NCI-H524 treated with DMSO at 0.1 percent for 48 hours (cell line): Measurements from ENCODE around the gene LEF1.

Source experiments
- DNase-seq: peaks from one replicate; lab custom pipeline; 2025; lab: John Stamatoyannopoulos, UW

LEF1 gene

DNA sequence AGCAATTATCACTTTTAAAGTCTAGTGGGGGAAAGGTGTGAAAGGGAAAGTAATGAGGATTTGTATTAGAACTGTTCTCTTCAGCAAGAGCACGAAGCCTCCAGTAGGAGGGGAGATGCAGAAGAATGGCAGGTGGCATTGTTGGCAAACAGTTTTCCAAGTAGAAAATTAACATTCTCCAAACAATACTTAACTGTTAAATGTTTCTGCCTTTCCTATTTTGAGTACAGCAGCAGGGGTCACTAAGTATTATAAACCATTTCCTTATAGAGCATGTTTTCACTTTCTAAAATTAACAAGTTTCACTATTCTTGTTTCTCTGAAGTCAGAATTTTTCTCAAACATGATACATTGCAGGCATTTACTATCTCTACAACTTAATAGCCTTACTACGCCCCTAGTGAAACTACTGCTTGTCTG lies 58.7 kb downstream of the LEF1 start:
- DNase-seq, result no peak

DNA sequence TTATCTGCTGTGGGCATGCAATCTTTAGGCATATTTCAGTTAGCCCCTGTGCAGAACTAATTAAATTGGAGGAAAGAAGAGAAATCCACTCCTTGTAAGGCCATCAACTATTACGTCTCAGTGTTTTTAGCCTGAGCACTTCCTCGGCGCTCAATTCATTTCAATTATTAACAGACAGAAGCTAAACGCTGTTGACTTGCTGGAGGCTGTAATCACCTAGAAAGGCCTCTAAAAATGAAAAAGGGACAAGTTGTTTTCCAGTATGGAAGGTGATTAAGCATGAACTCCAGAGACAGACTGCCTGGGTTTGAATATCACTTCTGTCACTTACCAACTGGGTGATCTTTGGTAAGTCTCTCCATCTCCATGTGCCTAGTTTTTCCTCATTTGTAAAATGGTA lies 59.6 kb downstream of the LEF1 start:
- no peak for DNase-seq

DNA sequence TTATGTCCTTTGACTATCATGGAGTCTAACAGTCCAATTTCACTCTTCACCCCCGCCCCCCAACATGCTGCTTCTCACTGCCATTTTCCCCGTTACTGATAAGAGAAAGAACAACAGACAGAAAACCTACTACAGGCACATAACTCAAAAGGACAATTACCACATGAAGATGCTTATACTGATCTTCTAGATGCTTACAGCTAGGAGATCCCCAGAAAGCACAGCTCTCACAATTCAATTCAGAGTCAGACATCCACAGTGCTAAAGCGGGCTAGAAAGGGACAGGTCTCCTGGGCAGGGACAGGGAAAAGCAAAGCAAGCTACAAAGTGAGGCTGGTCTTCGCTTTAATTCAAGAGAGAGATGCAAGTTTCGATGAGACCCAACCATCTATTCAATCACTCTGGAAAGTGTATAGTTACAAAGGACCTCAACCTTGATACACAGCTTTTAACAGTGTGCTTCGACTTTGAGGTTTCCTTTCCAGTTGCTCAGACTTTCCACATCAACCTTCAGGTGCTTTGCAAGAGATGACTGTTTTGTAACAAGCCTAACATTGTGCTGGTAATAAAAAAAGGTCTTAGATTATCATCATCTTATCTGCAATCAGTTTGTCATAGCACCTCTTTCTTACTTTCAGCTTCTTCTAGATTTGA lies 60.9 kb downstream of the LEF1 start:
- no peak for DNase-seq

DNA sequence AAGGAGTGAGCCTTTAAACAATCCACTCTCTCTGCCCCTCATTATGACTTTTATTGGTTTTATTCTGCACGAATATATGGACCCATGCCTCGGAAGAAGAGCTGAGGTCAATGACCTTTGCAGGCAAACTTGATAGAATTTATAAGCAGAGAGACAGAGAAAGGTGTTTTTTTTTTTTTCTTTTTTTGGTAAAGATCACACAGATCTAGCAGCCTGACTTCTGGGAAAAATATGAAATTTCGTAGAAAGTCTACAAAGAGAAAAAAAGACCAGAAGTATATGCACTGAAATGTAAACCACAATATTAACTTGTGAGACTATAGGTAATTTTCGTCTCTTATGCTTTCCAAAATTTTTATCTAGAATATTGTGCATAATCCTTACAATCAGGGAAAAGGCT lies 61.6 kb downstream of the LEF1 start:
- no peak for DNase-seq

DNA sequence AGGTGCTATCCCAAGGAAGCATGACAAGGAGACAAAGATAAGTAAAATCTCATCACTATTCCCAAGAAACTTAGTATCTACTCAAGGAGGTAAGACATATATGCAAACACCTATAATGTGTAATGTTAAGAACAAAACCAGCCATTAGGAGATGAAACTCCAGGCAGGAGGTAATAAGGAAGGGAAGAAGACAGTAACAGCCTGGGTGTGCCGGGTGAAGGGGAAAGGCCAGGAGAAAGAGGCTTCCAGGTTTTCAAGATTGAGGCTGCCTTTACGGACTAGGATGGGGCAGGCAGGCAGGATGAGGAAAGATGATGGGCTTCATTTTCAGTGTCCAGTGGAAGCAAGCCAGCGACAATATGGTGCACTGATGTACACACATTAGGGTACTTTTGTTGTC lies 62.5 kb downstream of the LEF1 start:
- no peak for DNase-seq

DNA sequence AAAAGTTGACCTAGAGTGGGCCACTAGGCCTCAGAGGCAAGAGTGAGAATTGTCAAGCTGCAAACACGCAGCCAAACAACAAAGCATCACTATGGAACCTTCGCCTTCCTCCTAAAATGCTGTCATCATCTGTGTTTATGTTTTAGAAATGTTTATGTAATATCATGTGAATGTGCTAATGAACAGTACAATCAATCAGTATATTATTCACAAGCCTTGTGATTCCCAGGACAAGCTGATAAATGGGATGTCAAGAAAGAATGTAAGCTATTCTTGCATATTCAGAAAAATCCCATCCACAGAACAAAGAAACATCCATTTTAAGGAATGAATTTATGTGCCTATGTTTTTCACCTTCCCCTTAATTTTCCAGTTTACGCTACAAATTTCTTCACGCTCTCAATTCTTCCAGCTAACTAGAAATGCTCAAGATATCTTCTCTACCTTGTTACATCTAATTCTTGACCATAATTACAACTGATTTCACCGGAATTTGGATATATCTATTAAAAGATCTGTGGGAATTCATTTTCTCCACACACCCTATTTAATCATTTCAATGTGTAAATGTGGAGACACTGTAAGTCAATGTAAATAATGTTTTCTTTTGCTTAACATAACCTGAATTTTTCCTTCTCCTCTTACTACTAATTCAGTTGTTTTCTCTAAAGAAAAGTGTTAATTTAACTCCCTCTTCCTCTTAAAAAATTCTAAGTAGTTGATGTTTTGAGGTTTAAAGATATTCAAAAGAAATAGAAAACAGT lies 65.5 kb downstream of the LEF1 start:
- DNase-seq, result no peak

DNA sequence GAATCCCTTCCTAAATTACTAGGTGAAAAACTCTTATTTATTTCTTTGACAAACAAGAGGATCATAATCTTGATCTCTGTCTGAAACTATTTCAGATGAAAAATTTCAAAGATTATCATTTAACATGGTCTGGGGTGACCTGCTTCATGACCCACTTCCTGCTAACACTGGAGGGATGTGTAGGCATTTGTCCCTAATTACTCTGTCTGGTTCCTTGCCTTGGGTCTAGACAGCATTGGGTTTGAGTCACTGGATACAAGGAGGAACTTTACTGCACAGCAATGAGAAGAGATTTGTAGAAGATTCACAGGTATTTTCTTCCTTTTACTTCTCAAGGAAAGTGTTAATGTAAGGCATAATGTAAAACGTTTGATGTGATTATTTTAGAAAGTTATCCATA lies 67.9 kb downstream of the LEF1 start:
- DNase-seq, result no peak

DNA sequence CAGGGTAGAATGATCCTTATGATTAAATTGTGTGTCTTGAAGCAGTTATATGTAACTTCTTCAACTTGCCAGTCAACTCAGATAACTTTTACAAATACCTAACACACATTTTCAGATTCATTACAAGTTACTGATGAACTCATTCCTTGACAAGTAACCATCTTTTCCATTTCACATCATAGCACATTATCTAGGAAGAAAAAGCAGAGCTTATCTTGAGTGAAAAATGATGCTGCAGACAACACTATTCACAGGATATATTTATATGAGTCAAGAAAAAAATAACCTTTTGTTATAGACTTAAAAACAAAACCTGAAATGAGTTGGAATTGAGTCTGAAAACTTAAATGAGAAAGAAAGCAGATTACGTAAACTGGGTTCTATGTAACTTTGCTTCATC lies 68.9 kb downstream of the LEF1 start:
- no peak for DNase-seq

DNA sequence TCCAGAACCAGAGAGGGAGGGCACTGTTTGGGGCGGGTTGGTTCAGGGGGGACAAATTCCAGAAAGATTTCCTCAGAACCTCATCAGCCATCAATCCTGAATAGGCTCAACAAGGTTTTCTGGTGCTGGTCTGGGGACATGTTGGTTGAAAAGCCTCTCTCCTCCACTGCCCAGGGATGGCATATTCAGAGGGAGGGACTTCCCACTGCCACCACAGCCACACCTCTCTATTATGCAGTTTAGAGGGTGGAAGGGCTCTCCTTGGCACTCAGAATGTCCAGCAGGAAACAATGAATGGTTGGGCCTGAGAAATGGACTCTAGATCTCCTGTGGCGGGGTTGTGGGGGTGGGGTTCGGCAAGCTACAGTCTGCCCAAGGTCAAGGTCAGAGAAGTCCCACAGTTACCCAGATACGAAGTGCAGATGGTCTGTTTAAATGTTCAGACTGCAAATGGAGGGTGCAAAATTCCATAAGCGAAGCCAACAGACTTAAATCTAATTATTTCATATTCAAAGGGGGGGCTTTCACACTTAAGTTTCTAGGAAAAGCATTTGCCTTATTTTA lies 70.7 kb downstream of the LEF1 start:
- no peak for DNase-seq

DNA sequence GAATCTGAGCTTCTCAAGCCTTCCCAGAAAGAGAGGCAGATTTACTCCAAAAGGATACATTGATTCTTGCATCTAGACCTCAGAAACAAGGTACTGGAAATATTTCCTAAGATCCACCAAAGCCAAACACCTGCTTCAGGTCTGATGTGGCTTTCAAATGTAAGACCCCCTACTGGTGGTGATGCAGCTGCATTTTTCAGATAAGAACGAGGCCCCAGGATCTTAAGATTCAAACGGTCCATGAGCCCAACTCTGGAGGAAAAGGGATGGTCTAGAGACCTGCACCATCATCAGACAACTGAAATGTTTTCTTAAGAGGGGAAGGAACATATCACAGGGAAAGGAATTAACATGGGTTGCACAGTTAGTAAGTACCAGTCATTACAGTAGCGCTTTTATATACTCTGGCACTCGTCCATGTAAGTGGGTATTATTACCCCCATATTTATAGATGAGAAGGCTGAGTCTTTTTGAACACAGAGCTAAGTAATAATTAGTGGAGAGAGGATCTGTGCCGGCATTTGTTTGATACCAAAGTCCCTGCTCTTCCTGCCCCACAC lies 73.7 kb downstream of the LEF1 start:
- DNase-seq, result no peak

DNA sequence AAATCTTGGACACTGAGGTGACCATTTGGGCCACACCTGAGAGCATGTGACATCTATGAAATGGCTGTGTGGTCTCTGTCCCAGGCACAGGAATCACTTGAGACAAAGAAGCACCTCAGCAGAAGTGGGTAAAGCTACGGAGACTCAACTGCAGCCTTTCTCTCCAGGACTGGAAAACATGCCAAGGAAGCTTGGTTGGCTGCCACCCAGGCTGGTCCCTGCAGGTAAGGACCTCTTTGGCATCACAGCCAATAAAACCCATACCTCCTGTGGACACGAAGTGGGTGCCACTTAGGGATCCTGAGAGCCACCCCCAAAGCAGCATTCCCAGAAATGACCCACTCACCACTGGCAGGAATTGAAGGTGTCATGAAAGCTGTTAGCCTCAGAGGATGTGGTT lies 74.6 kb downstream of the LEF1 start:
- DNase-seq, result no peak

DNA sequence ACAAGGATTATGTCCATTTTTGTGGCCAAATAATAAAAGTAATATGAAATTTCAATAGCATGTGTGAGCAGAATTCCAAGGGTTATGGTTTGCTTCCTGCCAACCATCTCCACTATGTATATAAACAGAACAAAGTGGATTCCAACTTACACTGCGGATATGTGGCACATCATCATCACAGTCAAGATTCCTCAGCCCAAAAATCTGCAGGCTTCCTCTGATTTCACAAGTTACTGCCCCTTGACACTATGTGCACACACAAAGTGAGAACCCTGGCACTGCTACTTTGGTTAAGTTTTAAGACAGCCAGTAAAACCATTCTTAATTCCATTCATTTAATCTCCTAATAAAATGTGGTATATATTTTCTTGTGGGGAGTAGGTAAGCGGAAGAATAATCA lies 76.4 kb downstream of the LEF1 start:
- no peak for DNase-seq

DNA sequence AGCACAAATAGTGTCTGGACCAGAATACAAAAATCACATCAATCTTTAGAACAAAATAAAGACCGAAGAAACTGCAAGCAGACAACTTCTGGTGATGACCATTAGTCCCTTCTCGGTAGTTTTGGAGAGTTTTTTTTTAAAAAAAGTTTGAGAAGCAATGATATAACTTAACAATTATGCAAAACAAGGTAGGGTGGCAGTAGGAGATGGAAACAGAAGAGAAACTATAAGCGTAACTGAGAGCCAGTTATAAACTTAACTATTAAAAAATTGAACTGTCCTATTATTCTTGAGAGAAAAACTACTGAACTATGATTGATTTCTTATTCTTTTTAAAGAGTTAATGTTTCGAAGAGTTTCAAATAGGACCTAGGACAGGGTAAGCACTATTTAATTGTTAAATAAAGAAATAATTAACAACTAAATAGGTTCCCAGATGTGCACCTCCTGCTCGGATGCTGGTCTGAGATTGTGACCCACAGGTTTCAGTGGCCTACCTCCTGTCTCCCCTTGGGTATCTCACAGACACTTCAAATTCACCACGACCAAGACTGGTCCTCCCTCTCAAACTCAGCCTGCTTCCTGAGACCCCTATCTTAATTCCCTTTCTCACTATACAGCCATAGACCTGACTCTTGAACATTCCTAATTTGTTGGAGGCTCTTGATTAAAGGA lies 81.3 kb downstream of the LEF1 start:
- no peak for DNase-seq

DNA sequence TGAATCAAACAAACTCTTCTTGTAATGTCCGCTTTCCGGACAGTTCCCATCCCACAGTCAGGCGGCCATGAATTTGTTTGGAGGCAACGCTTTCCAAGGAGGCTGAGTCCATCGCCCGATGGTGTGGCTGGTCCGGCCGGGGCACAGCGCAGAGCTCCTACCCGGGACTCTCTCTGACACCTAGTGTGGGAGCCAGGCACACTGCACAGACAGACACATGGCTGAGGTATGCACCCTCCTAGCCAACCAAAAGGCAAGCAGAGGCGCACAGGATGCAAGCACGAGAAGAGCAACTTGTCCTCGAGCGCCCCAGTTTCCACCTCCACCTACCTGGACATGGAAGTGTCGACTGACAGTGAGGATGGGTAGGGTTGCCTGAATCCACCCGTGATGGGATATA lies 87.5 kb downstream of the LEF1 start:
- no peak for DNase-seq

DNA sequence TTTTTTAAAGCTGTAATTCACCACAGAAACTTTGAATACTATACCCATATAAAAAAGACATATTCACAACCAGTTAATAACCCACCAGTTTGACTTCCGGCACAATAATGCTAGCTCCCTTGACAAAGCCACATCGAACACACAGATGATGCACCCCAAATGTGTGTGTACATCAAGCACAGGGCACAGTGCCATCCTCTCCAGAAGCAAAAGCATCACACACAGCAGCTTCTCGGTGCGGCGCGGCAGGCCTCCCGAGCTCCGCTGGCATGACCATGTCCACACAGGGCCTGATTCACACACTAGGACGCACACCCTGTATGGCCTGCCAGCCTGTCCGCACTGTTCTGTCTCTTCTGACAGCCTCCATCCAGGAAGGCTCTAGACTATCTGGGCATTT lies 88.0 kb downstream of the LEF1 start:
- no peak for DNase-seq

DNA sequence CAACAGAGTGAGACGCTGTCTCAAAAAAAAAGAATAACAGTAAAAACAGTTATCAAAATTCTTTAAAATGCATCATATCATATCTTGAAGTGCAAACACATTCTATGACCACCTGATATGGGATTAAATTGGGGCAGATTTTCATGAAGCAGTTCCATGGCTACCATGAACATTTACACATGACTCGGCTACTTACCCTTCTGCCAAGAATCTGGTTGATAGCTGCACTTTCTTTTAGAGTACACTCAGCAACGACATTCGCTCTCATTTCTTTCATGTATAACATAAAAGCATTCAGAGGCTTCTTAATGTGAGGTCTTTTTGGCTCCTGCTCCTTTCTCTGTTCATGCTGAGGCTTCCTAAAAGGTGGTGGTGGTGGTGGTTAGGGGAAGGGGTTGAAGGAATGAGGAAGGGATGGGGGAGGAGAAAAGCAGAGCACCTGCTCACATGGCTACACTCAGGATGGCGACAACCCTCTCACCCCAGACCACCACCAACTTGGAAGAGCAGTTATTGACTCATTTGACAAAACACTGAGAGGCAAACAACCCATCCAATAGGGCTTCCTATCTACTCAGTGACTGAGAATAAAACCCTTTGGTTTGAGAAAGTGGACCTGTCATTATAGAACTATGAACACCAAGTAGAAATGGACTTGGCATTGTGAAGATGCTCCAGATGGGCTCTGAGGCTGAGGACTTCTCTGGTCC lies 90.6 kb downstream of the LEF1 start:
- no peak for DNase-seq

DNA sequence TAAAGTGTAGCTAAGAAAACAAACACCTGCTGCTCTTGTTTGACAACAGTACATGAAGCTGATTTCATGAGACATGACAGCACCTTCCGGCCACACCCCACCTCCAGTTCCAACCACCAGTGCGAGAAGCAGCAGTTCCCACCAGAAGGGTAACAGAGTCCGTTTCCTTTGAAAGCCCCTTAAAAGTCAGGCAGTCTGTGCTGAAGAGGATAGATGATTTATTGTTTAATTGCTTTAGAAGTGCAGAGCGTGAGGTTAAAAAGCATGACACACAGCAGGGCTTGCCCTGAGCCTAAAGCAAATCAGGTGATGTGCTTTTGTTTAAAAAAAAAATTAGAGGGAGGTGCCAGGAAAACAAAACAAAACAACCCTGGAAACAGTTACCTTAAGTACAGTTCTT lies 96.4 kb downstream of the LEF1 start:
- no peak for DNase-seq

DNA sequence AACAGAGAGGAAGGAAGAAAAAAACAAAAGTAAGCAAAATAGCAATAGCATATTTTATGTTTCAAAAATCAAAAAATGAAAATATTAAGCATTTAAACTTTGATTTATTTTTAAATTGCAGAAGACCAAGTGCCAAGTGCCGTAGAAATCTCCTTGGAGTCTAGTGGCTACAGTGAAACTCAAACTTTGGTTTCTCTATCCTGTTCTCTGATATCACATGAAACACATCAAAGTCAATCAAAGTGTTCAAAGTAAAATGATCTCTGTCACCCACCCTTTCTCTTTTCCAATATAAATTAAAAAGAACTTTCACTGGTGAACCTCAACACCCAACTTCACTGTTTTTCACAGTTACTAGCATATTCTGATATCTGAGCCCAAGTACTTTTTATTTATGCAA lies 98.0 kb downstream of the LEF1 start:
- DNase-seq, result no peak

DNA sequence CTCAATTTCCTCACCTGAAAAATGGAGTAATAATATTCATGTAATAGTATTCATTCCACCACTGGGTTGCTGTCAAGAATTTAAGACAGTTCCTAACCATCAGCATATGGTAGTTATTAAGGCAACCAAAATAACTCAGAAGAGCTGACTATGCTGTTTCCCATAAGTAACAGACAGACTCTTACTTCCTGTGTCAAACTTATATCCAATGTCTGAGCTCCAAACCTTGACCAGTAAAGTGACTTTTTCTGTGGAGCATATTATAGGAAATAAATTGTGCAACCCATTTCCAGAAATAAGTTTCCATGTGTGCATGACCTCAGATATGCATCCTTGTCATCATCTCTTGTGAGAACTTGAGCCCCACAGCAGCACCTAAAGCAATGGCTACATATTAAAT lies 100.3 kb downstream of the LEF1 start:
- DNase-seq, result no peak

DNA sequence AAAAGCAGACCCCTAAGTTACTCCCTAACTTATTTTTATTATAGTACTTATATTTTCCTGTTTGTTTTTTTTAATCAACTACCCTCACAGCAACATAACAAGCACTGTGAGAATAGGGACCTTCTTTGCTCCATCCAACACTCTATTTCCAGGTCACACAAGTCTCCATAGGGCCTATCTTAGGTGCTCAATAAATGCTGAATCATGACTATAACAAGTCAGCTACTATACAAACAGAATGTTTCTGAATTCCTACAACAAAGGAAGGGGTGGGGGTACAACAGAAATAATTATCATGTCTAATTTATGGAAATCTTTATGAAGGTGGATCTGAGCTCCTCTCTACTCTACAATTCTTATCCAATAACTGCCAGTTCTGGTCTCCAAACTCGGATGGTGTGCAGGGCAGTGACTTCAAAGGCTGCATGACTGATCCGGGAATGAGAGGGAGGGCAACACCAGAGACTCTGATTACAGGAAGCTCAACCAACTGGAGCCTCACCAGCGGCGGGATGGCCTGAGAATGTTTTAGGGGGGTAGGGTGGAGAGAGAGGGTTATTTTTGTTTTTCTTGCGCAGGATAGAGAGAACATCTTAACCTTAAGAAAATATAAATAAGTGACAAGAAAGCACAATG lies 107.9 kb downstream of the LEF1 start:
- no peak for DNase-seq

DNA sequence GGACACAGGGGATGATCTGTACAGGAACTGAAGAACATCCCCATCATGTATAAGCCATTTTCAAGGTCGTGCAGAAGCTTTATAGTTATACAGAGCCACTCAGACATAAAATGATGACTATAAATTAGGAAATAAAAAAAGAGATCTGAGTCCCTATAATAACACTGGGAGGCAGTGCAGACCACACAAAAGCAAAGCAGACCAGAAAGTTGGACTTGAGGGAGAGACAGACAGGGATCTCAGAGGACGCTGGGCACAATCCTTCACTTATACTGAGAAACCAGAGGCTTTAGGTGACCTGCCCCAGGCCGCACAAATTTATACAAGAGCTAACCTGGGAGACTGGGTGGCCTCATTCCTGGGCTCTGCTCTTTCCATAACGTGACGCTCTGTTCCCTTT lies 108.6 kb downstream of the LEF1 start:
- no peak for DNase-seq
